SK-N-SH (cell line): Measurements from ENCODE around the gene PLB1.

ENCODE experiments used
- CHD2 ChIP-seq: fragments of 150-350 bp; IDR thresholded peaks from 2 replicates; pipeline ENCODE4 v1.6.1; 2018; ENCODE audit warnings: low read length; ENCODE audit not compliant: partially characterized antibody
- EP300 ChIP-seq, 2 experiments: IDR thresholded peaks; 2 replicates each; pipeline versions ENCODE4 v1.4.0 to v1.6.1; 2012; ENCODE audit warnings: borderline replicate concordance in 1 of 2, low read depth in 1 of 2, low read length in 1 of 2
- EZH2phosphoT487 ChIP-seq: fragments of 200-600 bp; sonication (generic); IDR thresholded peaks from 2 replicates; pipeline ENCODE4 v1.6.1; 2017; ENCODE audit warnings: low read depth, mixed run types, mild to moderate bottlenecking, antibody characterized with exemption, moderate library complexity, borderline replicate concordance
- MXI1 ChIP-seq: IDR thresholded peaks from 2 replicates; pipeline ENCODE4 v1.6.1; 2012; ENCODE audit warnings: mild to moderate bottlenecking, low read depth, low read length, improper control_type of control experiment
- PBX3 ChIP-seq: IDR thresholded peaks from 2 replicates; pipeline ENCODE4; 2012
- RAD21 ChIP-seq: IDR thresholded peaks from 2 replicates; pipeline ENCODE4 v1.6.1; 2012; ENCODE audit warnings: mild to moderate bottlenecking, low read length
- RCOR1 ChIP-seq: fragments of 150-350 bp; IDR thresholded peaks from 2 replicates; pipeline ENCODE4 v1.6.1; 2017; ENCODE audit warnings: antibody characterized with exemption, low read length
- RXRA ChIP-seq: IDR thresholded peaks from 2 replicates; pipeline ENCODE4 v1.4.0; 2012; ENCODE audit warnings: low read depth, mild to moderate bottlenecking, borderline replicate concordance
- TAF1 ChIP-seq: IDR thresholded peaks from 2 replicates; pipeline ENCODE4 v1.6.1; 2012; ENCODE audit warnings: low read depth, mild to moderate bottlenecking, low read length, moderate library complexity, borderline replicate concordance
- YY1 ChIP-seq: IDR thresholded peaks from 2 replicates; pipeline ENCODE4 v1.4.0; 2012; ENCODE audit warnings: low read depth, mild to moderate bottlenecking
- TF ChIP-seq, protein P1 (sequence below): fragments of 200-600 bp; sonication (generic); IDR thresholded peaks from 2 replicates; pipeline ENCODE4 v1.6.1; 2017; ENCODE audit warnings: antibody characterized with exemption, mild to moderate bottlenecking, moderate library complexity
- TF ChIP-seq, protein P2 (sequence below): IDR thresholded peaks from 2 replicates; pipeline ENCODE4 v1.4.0; 2012; ENCODE audit warnings: low read depth
- TF ChIP-seq, protein P3 (sequence below): fragments of 150-350 bp; IDR thresholded peaks from 2 replicates; pipeline ENCODE4 v1.6.1; 2017; ENCODE audit warnings: antibody characterized with exemption, low read length, low read depth, borderline replicate concordance

DNA sequence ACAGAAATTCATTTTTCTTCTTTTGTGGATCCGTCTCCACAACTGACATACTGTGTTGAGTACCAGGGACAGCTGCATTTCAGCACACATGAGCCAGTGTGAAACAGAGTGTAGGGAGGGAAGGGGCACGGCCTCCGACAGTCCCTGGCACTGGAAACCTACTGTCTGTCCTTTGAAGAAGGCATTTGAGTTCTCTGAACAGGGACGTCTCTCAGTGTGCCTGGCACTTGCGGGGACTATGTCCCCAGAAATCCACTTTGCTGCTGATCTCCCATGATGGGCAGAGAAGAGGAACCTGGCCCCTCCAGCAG is 48.1 kb downstream of the PLB1 start:
- TF ChIP-seq PBX3 (no peak), EZH2phosphoT487 (no peak), EP300 (IDR thresholded peaks at IDR 0.05; ENCODE audit: borderline replicate concordance in 1 of 2, low read depth in 1 of 2, low read length in 1 of 2) (no peak), RCOR1 (no peak), YY1 (no peak), RXRA (no peak), MXI1 (no peak), TAF1 (no peak), CHD2 (no peak), RAD21 (no peak)
- TF ChIP-seq, protein P1, sequence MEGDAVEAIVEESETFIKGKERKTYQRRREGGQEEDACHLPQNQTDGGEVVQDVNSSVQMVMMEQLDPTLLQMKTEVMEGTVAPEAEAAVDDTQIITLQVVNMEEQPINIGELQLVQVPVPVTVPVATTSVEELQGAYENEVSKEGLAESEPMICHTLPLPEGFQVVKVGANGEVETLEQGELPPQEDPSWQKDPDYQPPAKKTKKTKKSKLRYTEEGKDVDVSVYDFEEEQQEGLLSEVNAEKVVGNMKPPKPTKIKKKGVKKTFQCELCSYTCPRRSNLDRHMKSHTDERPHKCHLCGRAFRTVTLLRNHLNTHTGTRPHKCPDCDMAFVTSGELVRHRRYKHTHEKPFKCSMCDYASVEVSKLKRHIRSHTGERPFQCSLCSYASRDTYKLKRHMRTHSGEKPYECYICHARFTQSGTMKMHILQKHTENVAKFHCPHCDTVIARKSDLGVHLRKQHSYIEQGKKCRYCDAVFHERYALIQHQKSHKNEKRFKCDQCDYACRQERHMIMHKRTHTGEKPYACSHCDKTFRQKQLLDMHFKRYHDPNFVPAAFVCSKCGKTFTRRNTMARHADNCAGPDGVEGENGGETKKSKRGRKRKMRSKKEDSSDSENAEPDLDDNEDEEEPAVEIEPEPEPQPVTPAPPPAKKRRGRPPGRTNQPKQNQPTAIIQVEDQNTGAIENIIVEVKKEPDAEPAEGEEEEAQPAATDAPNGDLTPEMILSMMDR = no peak
- TF ChIP-seq, protein P2, sequence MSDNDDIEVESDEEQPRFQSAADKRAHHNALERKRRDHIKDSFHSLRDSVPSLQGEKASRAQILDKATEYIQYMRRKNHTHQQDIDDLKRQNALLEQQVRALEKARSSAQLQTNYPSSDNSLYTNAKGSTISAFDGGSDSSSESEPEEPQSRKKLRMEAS = no peak
- TF ChIP-seq, protein P3, sequence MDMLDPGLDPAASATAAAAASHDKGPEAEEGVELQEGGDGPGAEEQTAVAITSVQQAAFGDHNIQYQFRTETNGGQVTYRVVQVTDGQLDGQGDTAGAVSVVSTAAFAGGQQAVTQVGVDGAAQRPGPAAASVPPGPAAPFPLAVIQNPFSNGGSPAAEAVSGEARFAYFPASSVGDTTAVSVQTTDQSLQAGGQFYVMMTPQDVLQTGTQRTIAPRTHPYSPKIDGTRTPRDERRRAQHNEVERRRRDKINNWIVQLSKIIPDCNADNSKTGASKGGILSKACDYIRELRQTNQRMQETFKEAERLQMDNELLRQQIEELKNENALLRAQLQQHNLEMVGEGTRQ = no peak
